ENCODE data around the gene CHRND.

The CHRND gene

GRCh38 chr2:232573042-232573441, 47.1 kb downstream of the CHRND start:
- DNase-seq (ENCODE audit: low read depth, low spot score), result no peak

- DNase-seq (ENCODE audit: low read depth, low spot score), result no peak
Measured at GRCh38 chr2:232573771-232574435, 47.9 kb downstream of the CHRND start.

GRCh38 chr2:232574674-232575403, 48.9 kb downstream of the CHRND start:
- no peak for DNase-seq (ENCODE audit: low read depth, low spot score)

- DNase-seq (ENCODE audit: low read depth, low spot score), result no peak
Measured at GRCh38 chr2:232575404-232575746, 49.4 kb downstream of the CHRND start.

GRCh38 chr2:232576995-232577394, 51.0 kb downstream of the CHRND start:
- no peak for DNase-seq (ENCODE audit: low read depth, low spot score)

- no peak for DNase-seq (ENCODE audit: low read depth, low spot score)
Measured at GRCh38 chr2:232577841-232578240, 51.9 kb downstream of the CHRND start.

GRCh38 chr2:232578626-232579025, 52.7 kb downstream of the CHRND start:
- DNase-seq (ENCODE audit: low read depth, low spot score), result no peak

- no peak for DNase-seq (ENCODE audit: low read depth, low spot score)
Measured at GRCh38 chr2:232580648-232580981, 54.7 kb downstream of the CHRND start.

- DNase-seq (ENCODE audit: low read depth, low spot score), result no peak
Measured at GRCh38 chr2:232581725-232582124, 55.8 kb downstream of the CHRND start.

- DNase-seq (ENCODE audit: low read depth, low spot score), result no peak
Measured at GRCh38 chr2:232584238-232584637, 58.3 kb downstream of the CHRND start.

Measured in smooth muscle cell of the brain vasculature (primary cell).